HCT116 (cell line): ENCODE data around the gene CNFN. TPM values are rescaled to one million over a fixed set of nuclear protein-coding genes. Genes with fewer than 3 reads are reported as not detected.

Experiments
- ATAC-seq: fragments of 200-7000 bp; cut with Tn5 transposase; 2 replicates; pipeline ENCODE4 v1.9.1; 2020; ENCODE audit warnings: mild to moderate bottlenecking, moderate library complexity
- Bru-seq: library from RNA; stranded (reverse); fragments of 400-500 nt; gene quantifications from one replicate; lab custom pipeline; 2021; lab: Mats Ljungman, UMichigan
- BruChase-seq, 2 experiments: library from RNA; stranded (reverse); fragments of 400-500 nt; gene quantifications; one replicate each; lab custom pipeline; 2021; lab: Mats Ljungman, UMichigan
- BruUV-seq: library from RNA; stranded (reverse); fragments of 400-500 nt; replicated peaks from 2 replicates; lab custom pipeline; 2021; lab: Mats Ljungman, UMichigan
- CTCF ChIA-PET: fragments of 300-600 bp; sonication (Branson Sonifier 250); formaldehyde crosslinking; loops from one replicate; lab custom pipeline; 2021; ENCODE audit warnings: antibody characterized with exemption; lab: Charles Lee
- POLR2A ChIA-PET: fragments of 300-600, 350-600 bp; sonication (Branson Sonifier 250); formaldehyde crosslinking; loops from one replicate; lab custom pipeline; 2021; ENCODE audit warnings: antibody characterized with exemption; lab: Charles Lee
- RAD21 ChIA-PET, 2 experiments: fragments of 300-600 bp; sonication (Branson Sonifier 250); formaldehyde crosslinking; loops; one replicate each; lab custom pipeline; 2023; ENCODE audit warnings: low total read pairs in 2 of 2; ENCODE audit not compliant: uncharacterized antibody in 2 of 2, unreplicated experiment in 2 of 2, low non-redundant PET in 1 of 2; lab: Charles Lee
- DNase-seq: peaks from one replicate; pipeline ENCODE4 v3.0.0-alpha.2; 2010; ENCODE audit warnings: low read depth, low spot score
- H2AFZ ChIP-seq: fragments of 200-600 bp; shearing (Covaris generic), sonication (generic); 2 replicates; pipeline ENCODE4 v1.6.1; 2017; ENCODE audit warnings: low read depth, mixed run types, mixed read lengths, antibody characterized with exemption, low read length; ENCODE audit not compliant: poor library complexity, severe bottlenecking
- H3K27ac ChIP-seq: 2 replicates; pipeline ENCODE4 v1.5.1; 2012; ENCODE audit warnings: low read depth, low read length
- H3K27me3 ChIP-seq: fragments of 200-600 bp; sonication (generic); 2 replicates; pipeline ENCODE4 v1.6.1; 2016; ENCODE audit warnings: mixed run types, low read length, mixed read lengths; ENCODE audit not compliant: insufficient read depth
- H3K36me3 ChIP-seq, 2 experiments: fragments of 200-500 bp in 1 of 2; fragments of 200-600 bp in 1 of 2; sonication (Bioruptor generic) in 1 of 2; sonication (generic) in 1 of 2; 2 replicates each; pipeline versions ENCODE4 v1.5.1 to v1.6.1; 2014 to 2016; ENCODE audit warnings: low read length in 2 of 2, inconsistent platforms in 1 of 2, mixed read lengths in 1 of 2, mixed run types in 1 of 2; ENCODE audit not compliant: insufficient read depth in 2 of 2, control insufficient read depth in 1 of 2
- H3K4me1 ChIP-seq, 2 experiments: fragments of 200-600 bp in 1 of 2; sonication (generic) in 1 of 2; 2 replicates each; pipeline versions ENCODE4 v1.5.1 to v1.6.1; 2012 to 2017; ENCODE audit warnings: low read length in 2 of 2, inconsistent platforms in 1 of 2, mild to moderate bottlenecking in 1 of 2, mixed read lengths in 1 of 2, mixed run types in 1 of 2, moderate library complexity in 1 of 2; ENCODE audit not compliant: insufficient read depth in 2 of 2, control insufficient read depth in 1 of 2
- H3K4me2 ChIP-seq: fragments of 200-600 bp; sonication (generic); 2 replicates; pipeline ENCODE4 v1.6.1; 2017; ENCODE audit warnings: mixed run types, low read length, mixed read lengths
- H3K4me3 ChIP-seq, 2 experiments: fragments of 200-600 bp in 1 of 2; sonication (generic) in 1 of 2; replicated peaks in 1 of 2; 2 replicates each; pipeline ENCODE4 v1.5.1; 2011 to 2016; ENCODE audit warnings: low read length in 2 of 2, control low read depth in 1 of 2, low read depth in 1 of 2, mild to moderate bottlenecking in 1 of 2, mixed read lengths in 1 of 2, mixed run types in 1 of 2
- H3K79me2 ChIP-seq: fragments of 200-600 bp; sonication (generic); 2 replicates; pipeline ENCODE4 v1.6.1; 2017; ENCODE audit warnings: mild to moderate bottlenecking, mixed run types, low read length, moderate library complexity, mixed read lengths; ENCODE audit not compliant: insufficient read depth
- H3K9ac ChIP-seq: fragments of 200-600 bp; sonication (generic); 2 replicates; pipeline ENCODE4 v1.6.1; 2016; ENCODE audit warnings: low read length, mixed read lengths
- H3K9me2 ChIP-seq: fragments of 200-600 bp; sonication (generic), shearing (Covaris generic); 2 replicates; pipeline ENCODE4 v1.6.1; 2017; ENCODE audit warnings: mixed run types, mild to moderate bottlenecking, moderate library complexity; ENCODE audit not compliant: insufficient read depth
- H3K9me3 ChIP-seq, 2 experiments: fragments of 200-500 bp in 1 of 2; fragments of 200-600 bp in 1 of 2; sonication (Bioruptor generic) in 1 of 2; sonication (generic) in 1 of 2; 2 replicates each; pipeline ENCODE4 v1.6.1; 2014 to 2017; ENCODE audit warnings: low read length in 2 of 2, mixed read lengths in 2 of 2, inconsistent platforms in 1 of 2, low read depth in 1 of 2, mild to moderate bottlenecking in 1 of 2, mixed run types in 1 of 2, moderate library complexity in 1 of 2; ENCODE audit not compliant: control insufficient read depth in 1 of 2, insufficient read depth in 1 of 2
- H4K20me1 ChIP-seq: fragments of 200-600 bp; sonication (generic), shearing (Covaris generic); 2 replicates; pipeline ENCODE4 v1.6.1; 2017; ENCODE audit warnings: mixed run types, mild to moderate bottlenecking, moderate library complexity; ENCODE audit not compliant: insufficient read depth
- JUND ChIP-seq: IDR thresholded peaks from 2 replicates; pipeline ENCODE4 v1.6.1; 2012
- RAD21 ChIP-seq: IDR thresholded peaks from 2 replicates; pipeline ENCODE4 v1.6.1; 2012; ENCODE audit warnings: low read depth, mild to moderate bottlenecking
- SRF ChIP-seq: IDR thresholded peaks from 2 replicates; pipeline ENCODE4 v1.6.1; 2012; ENCODE audit warnings: low read depth
- intact Hi-C: fragments of 100-400 bp; cut with micrococcal nuclease; formaldehyde crosslinking; loops from 2 replicates; pipeline ENCODE4 v1.10.0; 2022
- long read RNA-seq: library from polyadenylated mRNA; unstranded; transcript quantifications from one replicate; pipeline ENCODE4 v2.0.0, GENCODE V29; 2021; ENCODE audit not compliant: unreplicated experiment
- polyA plus RNA-seq: library from polyadenylated mRNA; unstranded; fragments of >200 nt; gene quantifications from 2 replicates; pipeline ENCODE4 v1.2.1, GENCODE V29; 2012; ENCODE audit warnings: missing spikeins
- total RNA-seq: library from RNA; stranded (reverse); gene quantifications from one replicate; pipeline ENCODE4 v1.2.1, GENCODE V29; 2021; ENCODE audit not compliant: unreplicated experiment

The CNFN gene, protein sequence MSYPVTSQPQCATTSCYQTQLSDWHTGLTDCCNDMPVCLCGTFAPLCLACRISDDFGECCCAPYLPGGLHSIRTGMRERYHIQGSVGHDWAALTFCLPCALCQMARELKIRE
- total RNA-seq (13.9 TPM), Bru-seq, nascent RNA (percentile 22 among the genes with signal in this experiment), BruChase-seq, experiment 1, labeled RNA remaining after a 6-hour chase (percentile 14 among the genes with signal in this experiment), BruChase-seq, experiment 2, labeled RNA remaining after a 2-hour chase (percentile 18 among the genes with signal in this experiment)
- polyA plus RNA-seq = 29.2 and 32.2 TPM in 2 replicates
- long read RNA-seq, partial matches to known transcripts = 11 of 11 reads
- long read RNA-seq, other reads (novel, unspliced or antisense) = 0 of 11 reads

DNA sequence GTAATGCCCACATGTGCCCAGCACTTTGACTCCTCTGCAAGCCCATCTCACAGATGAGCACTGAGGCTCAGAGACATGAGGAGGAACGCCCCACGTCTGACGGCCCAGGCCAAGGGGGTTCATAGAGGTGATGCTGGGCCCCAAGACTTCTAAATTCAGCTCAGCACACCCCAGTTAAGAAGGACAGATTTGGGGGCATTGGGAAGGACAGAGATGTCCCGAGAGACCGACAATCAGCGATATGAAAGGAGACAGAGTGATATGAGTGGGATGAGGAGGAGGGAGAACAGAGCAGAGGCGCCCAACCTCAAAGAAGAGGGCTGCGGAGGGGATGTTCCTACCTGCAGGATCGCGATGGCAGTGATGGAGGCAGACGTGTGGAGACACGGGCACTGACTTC is at the start of gene CNFN:
Gene CNFN, minus strand, starts transcription at position 399 of the 400 bp plus-strand sequence. CDS start 1,260 bp downstream, outside the sequence.
- no TSS peak for BruUV-seq
- CTCF ChIA-PET = no interaction called here

DNA sequence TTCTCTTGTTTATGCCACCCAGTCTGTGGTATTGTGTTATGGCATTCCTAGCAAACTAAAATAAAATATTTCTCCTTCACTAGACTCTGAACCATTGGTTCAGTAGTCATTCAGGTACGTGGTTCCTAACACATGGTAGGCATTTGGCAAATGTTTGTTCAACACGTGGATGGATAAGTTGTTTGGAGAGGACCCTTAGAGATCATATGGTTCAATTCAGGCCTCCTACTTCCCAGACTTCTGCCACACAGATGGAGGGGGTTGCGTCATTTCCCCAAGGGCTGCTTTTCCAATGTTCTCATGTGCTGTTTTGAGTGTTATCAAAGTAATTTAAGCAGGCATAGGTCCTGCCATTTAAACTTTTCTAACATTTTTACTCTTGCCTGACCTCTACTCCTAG is 45.9 kb upstream of the CNFN start:
- no peak overlapping the region for H3K4me3 ChIP-seq
- no peaks in the 10 kb centered on the region for H3K9me2 ChIP-seq
- TF ChIP-seq RAD21 (no peak), SRF (no peak), JUND (no peak)
- TF ChIP-seq, all 23 proteins: peak for 0
- DNase-seq (no peak), ATAC-seq (no peak)
- ChIA-PET RAD21 (no interaction called here), POLR2A (no interaction called here), CTCF (interaction anchor here (1.0 to 1.1 kb wide), 2 partner anchors 14 to 36 kb away, joined by 3 read pairs; no protein-coding TSS in a partner anchor)
- H3K27me3 ChIP-seq = no peaks in the 10 kb centered on the region
- H3K79me2 ChIP-seq = no peaks in the 10 kb centered on the region
- H3K36me3 ChIP-seq = no peaks in the 10 kb centered on the region
- intact Hi-C loops = loop anchor here (5.0 kb wide), 1 partner anchor 329 kb away; no protein-coding TSS in a partner anchor
- H3K9ac ChIP-seq = no peak overlapping the region
- no peaks in the 10 kb centered on the region for H3K9me3 ChIP-seq
- peaks cover 6 to 22% of the 10 kb centered on the region in 2 experiments for H3K4me1 ChIP-seq
- H3K4me2 ChIP-seq = no peak overlapping the region
- no peaks in the 10 kb centered on the region for H4K20me1 ChIP-seq
- no peak overlapping the region for H3K27ac ChIP-seq
- H2AFZ ChIP-seq = no peak overlapping the region
- no TSS peak for BruUV-seq

More for the DNA sequence above, at the start of gene CNFN:
- no peaks in the 10 kb centered on the region for H3K9me2 ChIP-seq
- ChIA-PET RAD21 (no interaction called here), POLR2A (no interaction called here)
- no peaks in the 10 kb centered on the region for H3K79me2 ChIP-seq
- ATAC-seq (no peak), DNase-seq (no peak)
- H3K36me3 ChIP-seq = no peaks in the 10 kb centered on the region
- H3K9me3 ChIP-seq = no peaks in the 10 kb centered on the region
- peaks cover 6 to 17% of the 10 kb centered on the region in 2 experiments for H3K4me1 ChIP-seq
- H3K27me3 ChIP-seq = no peaks in the 10 kb centered on the region
- no peak within 1 kb of the TSS for H3K4me3 ChIP-seq
- H2AFZ ChIP-seq = no peak within 1 kb of the TSS
- no peaks in the 10 kb centered on the region for H4K20me1 ChIP-seq
- no peak within 1 kb of the TSS for H3K4me2 ChIP-seq
- intact Hi-C loops = no loop called here
- no peak for TF ChIP-seq RAD21
- TF ChIP-seq, all 23 proteins: peak for 0
- H3K27ac ChIP-seq = no peak within 1 kb of the TSS
- H3K9ac ChIP-seq = no peak within 1 kb of the TSS
